H1 (cell line): ENCODE data around the gene CRHR2. TPM values are rescaled to one million over a fixed set of nuclear protein-coding genes. Genes with fewer than 3 reads are reported as not detected.

Experiments used
- CTCF ChIA-PET: fragments of 300-600 bp; sonication (Branson Sonifier 250); formaldehyde crosslinking; loops from one replicate; lab custom pipeline; 2021; ENCODE audit not compliant: partially characterized antibody; lab: Charles Lee
- POLR2A ChIA-PET: fragments of 300-600 bp; sonication (Branson Sonifier 250); formaldehyde crosslinking; loops from one replicate; lab custom pipeline; 2021; ENCODE audit warnings: inconsistent platforms; ENCODE audit not compliant: partially characterized antibody; lab: Charles Lee
- DNase-seq, 2 experiments: peaks; one replicate each; pipeline versions ENCODE4 v3.0.0 to v3.0.0-alpha.2; 2010 to 2022; ENCODE audit warnings: low spot score in 2 of 2, low read depth in 1 of 2, mixed read lengths in 1 of 2
- FAIRE-seq: peaks from 2 replicates; lab custom pipeline; 2011; peaks lifted over from hg19 to GRCh38; lab: Jason Lieb, UNC
- H2AFZ ChIP-seq: 2 replicates; pipeline ENCODE4 v1.8.1; 2012; ENCODE audit warnings: low read length, inconsistent platforms
- H2AK5ac ChIP-seq: 2 replicates; pipeline ENCODE4 v1.6.1; 2013; ENCODE audit warnings: low read depth, low read length
- H2BK120ac ChIP-seq: replicated peaks from 2 replicates; pipeline ENCODE3; 2013; ENCODE audit warnings: low read depth, low read length, inconsistent platforms
- H2BK12ac ChIP-seq: 2 replicates; pipeline ENCODE4 v1.6.1; 2013; ENCODE audit warnings: low read depth, low read length
- H2BK15ac ChIP-seq: 2 replicates; pipeline ENCODE4 v1.6.1; 2013; ENCODE audit warnings: low read length
- H2BK20ac ChIP-seq: 2 replicates; pipeline ENCODE4 v1.6.1; 2013; ENCODE audit warnings: low read length
- H2BK5ac ChIP-seq: 2 replicates; pipeline ENCODE4 v1.6.1; 2013; ENCODE audit warnings: low read depth, low read length
- H3K14ac ChIP-seq: 2 replicates; pipeline ENCODE4 v1.6.1; 2013; ENCODE audit warnings: inconsistent platforms; ENCODE audit not compliant: insufficient read length
- H3K18ac ChIP-seq: 2 replicates; pipeline ENCODE4 v1.6.1; 2013; ENCODE audit warnings: low read length; ENCODE audit errors: extremely low read depth
- H3K23ac ChIP-seq: 2 replicates; pipeline ENCODE4 v1.6.1; 2013; ENCODE audit warnings: inconsistent platforms; ENCODE audit not compliant: insufficient read length
- H3K23me2 ChIP-seq: 2 replicates; pipeline ENCODE4 v1.6.1; 2013; ENCODE audit warnings: low read depth, low read length
- H3K27ac ChIP-seq: 2 replicates; pipeline ENCODE4 v1.6.1; 2011; ENCODE audit warnings: low read depth, low read length, inconsistent platforms
- H3K27me3 ChIP-seq, 4 experiments: replicated peaks in 1 of 4; 1 replicate in 1 of 4; 2 replicates in 3 of 4; pipeline versions ENCODE4 v1.6.1 to v1.8.1; 2011 to 2013; ENCODE audit warnings: low read length in 3 of 4, mild to moderate bottlenecking in 3 of 4, inconsistent platforms in 2 of 4, mixed read lengths in 2 of 4, moderate library complexity in 1 of 4; ENCODE audit not compliant: control insufficient read depth in 3 of 4, insufficient read depth in 3 of 4; ENCODE audit errors: extremely low read depth in 1 of 4
- H3K36me3 ChIP-seq, 4 experiments: 2 replicates each; pipeline versions ENCODE4 v1.6.1 to v1.8.1; 2011 to 2013; ENCODE audit warnings: mild to moderate bottlenecking in 4 of 4, low read length in 3 of 4, moderate library complexity in 2 of 4, control low read depth in 1 of 4, inconsistent platforms in 1 of 4; ENCODE audit not compliant: insufficient read depth in 4 of 4, control insufficient read depth in 2 of 4
- H3K4ac ChIP-seq: replicated peaks from 2 replicates; pipeline ENCODE3; 2013; ENCODE audit warnings: low read length, low read depth, mixed read lengths, inconsistent platforms; ENCODE audit not compliant: insufficient read length
- H3K4me1 ChIP-seq, 4 experiments: replicated peaks in 1 of 4; 1 replicate in 1 of 4; 2 replicates in 3 of 4; pipeline versions ENCODE4 v1.6.1 to v1.8.1; 2011 to 2013; ENCODE audit warnings: low read length in 3 of 4, inconsistent platforms in 2 of 4, mixed read lengths in 1 of 4; ENCODE audit not compliant: insufficient read depth in 4 of 4, control insufficient read depth in 3 of 4
- H3K4me2 ChIP-seq, 2 experiments: 2 replicates each; pipeline versions ENCODE4 v1.6.1 to v1.8.1; 2011 to 2013; ENCODE audit warnings: low read depth in 2 of 2, low read length in 2 of 2, control low read depth in 1 of 2, inconsistent platforms in 1 of 2, mild to moderate bottlenecking in 1 of 2; ENCODE audit not compliant: insufficient read depth in 1 of 2
- H3K4me3 ChIP-seq, 4 experiments: fragments of 200-600, 300-600 bp in 1 of 4; sonication (generic), shearing (Covaris generic), sonication (Bioruptor Twin) in 1 of 4; 2 replicates each; pipeline versions ENCODE4 v1.5.1 to v1.8.1; 2011 to 2016; ENCODE audit warnings: low read length in 4 of 4, low read depth in 3 of 4, control low read depth in 2 of 4, inconsistent platforms in 2 of 4, mild to moderate bottlenecking in 2 of 4, mixed read lengths in 1 of 4, moderate library complexity in 1 of 4; ENCODE audit not compliant: insufficient read depth in 2 of 4; ENCODE audit errors: extremely low read depth in 1 of 4
- H3K56ac ChIP-seq: replicated peaks from 2 replicates; pipeline ENCODE3; 2013; ENCODE audit warnings: low read depth, mild to moderate bottlenecking, mixed read lengths, low read length, inconsistent platforms; ENCODE audit not compliant: insufficient read length
- H3K79me1 ChIP-seq: 2 replicates; pipeline ENCODE4 v1.6.1; 2013; ENCODE audit warnings: low read depth, low read length, control low read depth
- H3K79me2 ChIP-seq, 2 experiments: 2 replicates each; pipeline versions ENCODE4 v1.6.1 to v1.8.1; 2012 to 2013; ENCODE audit warnings: low read length in 2 of 2, mild to moderate bottlenecking in 2 of 2, inconsistent platforms in 1 of 2; ENCODE audit not compliant: insufficient read depth in 2 of 2, control insufficient read depth in 1 of 2
- H3K9ac ChIP-seq, 4 experiments: replicated peaks in 1 of 4; 1 replicate in 1 of 4; 2 replicates in 3 of 4; pipeline versions ENCODE4 v1.6.1 to v1.8.1; 2011 to 2013; ENCODE audit warnings: low read depth in 3 of 4, low read length in 3 of 4, control low read depth in 2 of 4, mild to moderate bottlenecking in 2 of 4, moderate library complexity in 2 of 4, inconsistent platforms in 1 of 4; ENCODE audit errors: extremely low read depth in 1 of 4
- H3K9me3 ChIP-seq, 2 experiments: 2 replicates each; pipeline versions ENCODE4 v1.6.1 to v1.8.1; 2012 to 2013; ENCODE audit warnings: mild to moderate bottlenecking in 2 of 2, moderate library complexity in 2 of 2, control low read depth in 1 of 2, inconsistent platforms in 1 of 2, low read depth in 1 of 2, low read length in 1 of 2, mixed read lengths in 1 of 2; ENCODE audit not compliant: insufficient read depth in 2 of 2
- H4K20me1 ChIP-seq, 2 experiments: replicated peaks in 1 of 2; 2 replicates each; pipeline versions ENCODE3 to v1.8.1; 2011 to 2013; ENCODE audit warnings: inconsistent platforms in 2 of 2, low read length in 2 of 2, mild to moderate bottlenecking in 1 of 2; ENCODE audit not compliant: insufficient read depth in 2 of 2, control insufficient read depth in 1 of 2
- H4K5ac ChIP-seq: 2 replicates; pipeline ENCODE4 v1.6.1; 2013; ENCODE audit warnings: low read length, low read depth, mixed read lengths, inconsistent platforms; ENCODE audit not compliant: insufficient read length
- H4K8ac ChIP-seq: 2 replicates; pipeline ENCODE4 v1.8.0; 2013; ENCODE audit warnings: mild to moderate bottlenecking, moderate library complexity, low read length, inconsistent platforms; ENCODE audit not compliant: insufficient read depth; ENCODE audit errors: extremely low read depth
- H4K91ac ChIP-seq: replicated peaks from 2 replicates; pipeline ENCODE3; 2013; ENCODE audit warnings: low read length, mixed read lengths, inconsistent platforms; ENCODE audit not compliant: insufficient read length
- BACH1 ChIP-seq: IDR thresholded peaks from 2 replicates; pipeline ENCODE4 v1.6.1; 2012; ENCODE audit warnings: low read length, improper control_type of control experiment
- EP300 ChIP-seq, 2 experiments: IDR thresholded peaks; 1 replicate in 1 of 2; 2 replicates in 1 of 2; pipeline ENCODE4 v1.6.1; 2011 to 2012; ENCODE audit warnings: low read depth in 2 of 2, low read length in 2 of 2, mild to moderate bottlenecking in 2 of 2, borderline replicate concordance in 1 of 2, inconsistent platforms in 1 of 2, moderate library complexity in 1 of 2
- NANOG ChIP-seq: IDR thresholded peaks from 2 replicates; pipeline ENCODE4 v1.6.1; 2011; ENCODE audit warnings: low read length, low read depth, mild to moderate bottlenecking, inconsistent platforms; ENCODE audit not compliant: insufficient read depth, poor library complexity, severe bottlenecking
- TEAD4 ChIP-seq: IDR thresholded peaks from 2 replicates; pipeline ENCODE4 v1.6.1; 2012; ENCODE audit warnings: low read depth, low read length, inconsistent platforms, mixed read lengths
- WGBS, 2 experiments: shearing (Covaris generic) in 1 of 2; methylation state at CpG; one replicate each; pipeline versions ENCODE4 v1.1.6 to v1.1.7; 2013 to 2015; ENCODE audit warnings: low lambda C conversion rate in 2 of 2, mixed read lengths in 2 of 2, inconsistent platforms in 1 of 2, low coverage in 1 of 2, missing lambda C conversion rate in 1 of 2; ENCODE audit not compliant: insufficient replicate concordance in 2 of 2, insufficient coverage in 1 of 2, insufficient read length in 1 of 2; ENCODE audit errors: extremely low coverage in 1 of 2, missing lambda C conversion rate in 1 of 2; 5-methylcytosine and 5-hydroxymethylcytosine counted together
- polyA plus RNA-seq, 7 experiments: library from polyadenylated mRNA; depleted of rRNA in 3 of 7; stranded (reverse) in 5 of 7; unstranded in 2 of 7; fragments of >200 nt in 5 of 7; fragments of 200-250 nt in 2 of 7; gene quantifications; 1 replicate in 5 of 7; 2 replicates in 1 of 7; 4 replicates in 1 of 7; pipeline versions ENCODE4 v1.2.1 to v1.2.3, GENCODE V29; 2011 to 2013; ENCODE audit warnings: missing spikeins in 2 of 7, mixed read lengths in 2 of 7
- total RNA-seq: library from RNA; stranded (reverse); fragmentation: NEBNext Ultra II Directional; extraction: Animal tissue kit (Norgen Biotek cat#: 25700); gene quantifications from 2 replicates; pipeline ENCODE4 v1.2.1, GENCODE V29; 2021

CRHR2 gene
- total and polyA plus RNA-seq, 2 of the 8 experiments (the other 6 are each of a cell fraction or from before 2014, with no cell fraction given) = 0.37 to 1.3 TPM

GRCh38 chr7:30723776-30724175 is 41.5 kb upstream of the CRHR2 start:
- H2AFZ ChIP-seq = no peak overlapping the region
- H3K18ac ChIP-seq = no peak overlapping the region
- H3K36me3 ChIP-seq = no peaks in the 10 kb centered on the region
- no peak overlapping the region for H2AK5ac ChIP-seq
- POLR2A ChIA-PET = no interaction called here
- H3K23me2 ChIP-seq = peaks cover 4% of the 10 kb centered on the region; the same call in 1 of the 2 replicates
- H3K4me1 ChIP-seq = peaks cover 0 to 17% (median 11%) of the 10 kb centered on the region in 4 experiments; a peak in 6 of 7 replicates
- FAIRE-seq (no peak), DNase-seq (no peak)
- WGBS, 2 experiments = 79% methylated on average over 2 of the region's 4 CpGs; no CpG with 5 or more reads in 1 of the 2 experiments
- H3K56ac ChIP-seq = no peak overlapping the region
- no peak overlapping the region for H3K27ac ChIP-seq
- no peak overlapping the region for H2BK15ac ChIP-seq
- no peaks in the 10 kb centered on the region for H3K79me2 ChIP-seq
- peaks cover 12 to 13% of the 10 kb centered on the region in 2 experiments for H3K9me3 ChIP-seq
- no peak overlapping the region for H4K8ac ChIP-seq
- CTCF ChIA-PET = interaction anchor here (0.9 to 4.9 kb wide), 4 partner anchors 10 to 22 kb away, joined by 3 to 56 read pairs (median 6); no protein-coding TSS in a partner anchor
- no peak overlapping the region for H4K91ac ChIP-seq
- H2BK12ac ChIP-seq = no peak overlapping the region
- no peak overlapping the region for H2BK120ac ChIP-seq
- no peaks in the 10 kb centered on the region; the same call in 1 of the 2 replicates for H3K79me1 ChIP-seq
- no peak overlapping the region for H3K14ac ChIP-seq
- no peak overlapping the region for H3K4me2 ChIP-seq
- no peak overlapping the region for H3K9ac ChIP-seq
- TF ChIP-seq TEAD4 (no peak), NANOG (no peak), EP300 (IDR thresholded peaks at IDR 0.05; ENCODE audit: borderline replicate concordance in 1 of 2, low read depth in 2 of 2, low read length in 2 of 2) (no peak), BACH1 (no peak)
- H3K23ac ChIP-seq = no peak overlapping the region
- H4K5ac ChIP-seq = no peak overlapping the region
- H2BK5ac ChIP-seq = no peak overlapping the region
- H4K20me1 ChIP-seq = no peaks in the 10 kb centered on the region
- H2BK20ac ChIP-seq = no peak overlapping the region
- no peak overlapping the region for H3K4ac ChIP-seq
- H3K4me3 ChIP-seq = no peak overlapping the region
- H3K27me3 ChIP-seq = no peaks in the 10 kb centered on the region; a peak in 2 of 7 replicates
